Spinal cord (tissue), 10 donors: ENCODE results near the gene DENND5A. TPM values are rescaled to one million over a fixed set of nuclear protein-coding genes. Genes with fewer than 3 reads are reported as not detected.
"Not testable (repeated sequence)": the region's sequence is repeated elsewhere in the genome, so short reads cannot be mapped to it uniquely, and the experiment has no call there.

Experiments used
- DNase-seq, 6 donors: peaks; one replicate each; pipeline versions ENCODE4 v3.0.0 to v3.0.0-alpha.2; 2013 to 2015; ENCODE audit warnings: low spot score in 6 of 6, low read depth in 4 of 6
- H3K27ac ChIP-seq: one replicate; pipeline ENCODE4 v1.5.1; 2013; ENCODE audit warnings: low read depth, low read length, control low read depth
- H3K27me3 ChIP-seq: one replicate; pipeline ENCODE4 v1.6.1; 2013; ENCODE audit warnings: low read length; ENCODE audit not compliant: control insufficient read depth, insufficient read depth
- H3K36me3 ChIP-seq: one replicate; pipeline ENCODE4 v1.6.1; 2013; ENCODE audit warnings: low read length; ENCODE audit not compliant: control insufficient read depth, insufficient read depth
- H3K4me1 ChIP-seq: one replicate; pipeline ENCODE4 v1.6.1; 2013; ENCODE audit warnings: low read length; ENCODE audit not compliant: control insufficient read depth, insufficient read depth
- H3K4me3 ChIP-seq: one replicate; pipeline ENCODE4 v1.5.1; 2013; ENCODE audit warnings: low read depth, low read length, control low read depth
- H3K9me3 ChIP-seq: one replicate; pipeline ENCODE4 v1.6.1; 2013; ENCODE audit warnings: low read length; ENCODE audit not compliant: control insufficient read depth, insufficient read depth
- WGBS: methylation state at CpG from one replicate; pipeline ENCODE4 v1.1.5; 2013; ENCODE audit warnings: missing lambda C conversion rate; ENCODE audit not compliant: insufficient coverage; 5-methylcytosine and 5-hydroxymethylcytosine counted together
- polyA plus RNA-seq, 2 donors: library from polyadenylated mRNA; unstranded; fragments of 120-200 nt; gene quantifications; one replicate each; pipeline ENCODE4 v1.2.1, GENCODE V29; 2013; ENCODE audit not compliant: insufficient read length in 2 of 2
- total RNA-seq, 2 donors: library from RNA; depleted of rRNA in 1 of 2; stranded (reverse); fragments of 120-200 nt in 1 of 2; fragments of >200 nt in 1 of 2; gene quantifications; one replicate each; pipeline versions ENCODE4 v1.2.3 to v1.2.4, GENCODE V29; 2013 to 2014
- donor health status: healthy.

The DENND5A gene
- total and polyA plus RNA-seq, 4 donors: 179 to 285 (median 183) TPM

- H3K36me3 ChIP-seq, H3K4me3 ChIP-seq, H3K27ac ChIP-seq, H3K27me3 ChIP-seq, DNase-seq, H3K9me3 ChIP-seq: not testable (repeated sequence)
- peaks cover 10% of the 10 kb centered on the region for H3K4me1 ChIP-seq
- WGBS: 86% methylated on average over 22 of the region's 23 CpGs
These were observed 167.8 kb downstream of the DENND5A start for GRCh38 chr11:9097186-9097943.

GRCh38 chr11:9096427-9096826, 168.7 kb downstream of the DENND5A start:
- no peak overlapping the region for H3K27ac ChIP-seq
- DNase-seq: no peak
- H3K4me3 ChIP-seq: no peak overlapping the region
- H3K27me3 ChIP-seq: peaks cover 2% of the 10 kb centered on the region
- WGBS: 94% methylated on average over 2 of the region's 5 CpGs
- no peaks in the 10 kb centered on the region for H3K36me3 ChIP-seq
- H3K9me3 ChIP-seq: no peaks in the 10 kb centered on the region
- H3K4me1 ChIP-seq: peaks cover 16% of the 10 kb centered on the region

- Histone ChIP-seq H3K9me3 (no peaks in the 10 kb centered on the region), H3K36me3 (no peaks in the 10 kb centered on the region), H3K27me3 (peaks cover 4% of the 10 kb centered on the region), H3K27ac (no peak overlapping the region), H3K4me1 (peaks cover 22% of the 10 kb centered on the region), H3K4me3 (no peak overlapping the region)
- WGBS: 96% methylated on average over 12 of the region's 12 CpGs
- no peak for DNase-seq
These were observed 169.7 kb downstream of the DENND5A start for GRCh38 chr11:9095421-9095820.

- Histone ChIP-seq H3K4me3 (no peak overlapping the region), H3K27me3 (peaks cover 4% of the 10 kb centered on the region), H3K36me3 (no peaks in the 10 kb centered on the region), H3K9me3 (no peaks in the 10 kb centered on the region), H3K4me1 (peaks cover 27% of the 10 kb centered on the region), H3K27ac (no peak overlapping the region)
- no peak for DNase-seq
- 95% methylated on average over 8 of the region's 8 CpGs for WGBS
These were observed 170.7 kb downstream of the DENND5A start for GRCh38 chr11:9094420-9094819.

- no peaks in the 10 kb centered on the region for H3K9me3 ChIP-seq
- H3K4me3 ChIP-seq: no peak overlapping the region
- peak in 1 of 6 donors; percentile 50 for DNase-seq
- peaks cover 31% of the 10 kb centered on the region for H3K4me1 ChIP-seq
- WGBS: 32% methylated on average over 6 of the region's 10 CpGs
- no peaks in the 10 kb centered on the region for H3K36me3 ChIP-seq
- H3K27ac ChIP-seq: no peak overlapping the region
- peaks cover 4% of the 10 kb centered on the region for H3K27me3 ChIP-seq
These were observed 172.0 kb downstream of the DENND5A start for GRCh38 chr11:9092853-9093778.

GRCh38 chr11:9092072-9092471, 173.1 kb downstream of the DENND5A start:
- Histone ChIP-seq H3K4me3 (no peak overlapping the region), H3K27me3 (peaks cover 4% of the 10 kb centered on the region), H3K36me3 (no peaks in the 10 kb centered on the region), H3K4me1 (peaks cover 31% of the 10 kb centered on the region), H3K27ac (no peak overlapping the region), H3K9me3 (no peaks in the 10 kb centered on the region)
- no peak for DNase-seq
- WGBS: 72% methylated on average over 3 of the region's 4 CpGs

GRCh38 chr11:9091044-9091922, 173.9 kb downstream of the DENND5A start, which contains the start of gene SCUBE2:
Gene SCUBE2, minus strand, starts transcription at chr11:9091599. Its CDS starts 71 bp downstream, at chr11:9091528.
- Histone ChIP-seq H3K36me3 (no peaks in the 10 kb centered on the region), H3K4me1 (peaks cover 31% of the 10 kb centered on the region), H3K27me3 (peaks cover 4% of the 10 kb centered on the region), H3K9me3 (no peaks in the 10 kb centered on the region), H3K4me3 (peak within 1 kb of the TSS; percentile 46), H3K27ac (no peak within 1 kb of the TSS)
- under 1% methylated on average over 111 of the region's 113 CpGs for WGBS
- DNase-seq: peak in 2 of 6 donors; percentile 16 to 41

- Histone ChIP-seq H3K27me3 (peaks cover 4% of the 10 kb centered on the region), H3K27ac (no peak overlapping the region), H3K36me3 (no peaks in the 10 kb centered on the region), H3K4me3 (peak overlapping the region; percentile 46), H3K9me3 (no peaks in the 10 kb centered on the region), H3K4me1 (peaks cover 31% of the 10 kb centered on the region)
- DNase-seq: peak in 1 of 6 donors; percentile 37
- WGBS: 7% methylated on average over 15 of the region's 20 CpGs
These were observed 174.6 kb downstream of the DENND5A start for GRCh38 chr11:9090488-9091043.

GRCh38 chr11:9089636-9090035, 175.5 kb downstream of the DENND5A start:
- H3K9me3 ChIP-seq: no peaks in the 10 kb centered on the region
- DNase-seq: no peak
- H3K36me3 ChIP-seq: no peaks in the 10 kb centered on the region
- 80% methylated on average over 6 of the region's 6 CpGs for whole genome bisulfite sequencing
- H3K27ac ChIP-seq: no peak overlapping the region
- peaks cover 31% of the 10 kb centered on the region for H3K4me1 ChIP-seq
- peaks cover 4% of the 10 kb centered on the region for H3K27me3 ChIP-seq
- H3K4me3 ChIP-seq: no peak overlapping the region
